Superior temporal gyrus (tissue), 1 donor: ENCODE results near the gene ZNF462.

Source experiments
- DNase-seq: peaks from one replicate; pipeline ENCODE4 v3.0.0-alpha.2; 2016; ENCODE audit errors: extremely low spot score

ZNF462 gene

GRCh38 chr9:106864373-106865143, 1.6 kb downstream of the ZNF462 start:
- peak; percentile 69 for DNase-seq

DNA sequence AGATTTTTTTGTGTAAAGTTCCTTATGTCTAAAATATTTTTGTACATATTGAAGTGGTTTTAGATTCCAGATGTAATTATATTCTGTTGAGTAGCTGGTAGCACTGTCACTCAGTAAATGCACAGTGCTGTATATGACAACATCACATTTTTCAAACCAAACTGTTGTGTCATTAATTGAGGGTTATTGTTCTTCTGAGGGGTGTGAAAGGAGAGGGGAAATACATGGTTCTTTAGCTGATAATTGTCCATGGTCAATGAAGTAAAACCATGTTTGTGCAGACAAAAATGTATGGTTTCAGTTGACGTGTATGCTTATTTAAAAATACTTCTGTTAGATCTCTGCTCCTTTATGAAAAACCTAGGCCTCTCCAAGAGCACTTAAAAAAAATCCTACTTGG, 3.3 kb downstream of the ZNF462 start:
- no peak for DNase-seq

- no peak for DNase-seq
Measured at GRCh38 chr9:106867286-106867685, 4.3 kb downstream of the ZNF462 start.

GRCh38 chr9:106868087-106868486, 5.1 kb downstream of the ZNF462 start:
- no peak for DNase-seq

- DNase-seq, result no peak
Measured at GRCh38 chr9:106868565-106868964, 5.6 kb downstream of the ZNF462 start.

DNA sequence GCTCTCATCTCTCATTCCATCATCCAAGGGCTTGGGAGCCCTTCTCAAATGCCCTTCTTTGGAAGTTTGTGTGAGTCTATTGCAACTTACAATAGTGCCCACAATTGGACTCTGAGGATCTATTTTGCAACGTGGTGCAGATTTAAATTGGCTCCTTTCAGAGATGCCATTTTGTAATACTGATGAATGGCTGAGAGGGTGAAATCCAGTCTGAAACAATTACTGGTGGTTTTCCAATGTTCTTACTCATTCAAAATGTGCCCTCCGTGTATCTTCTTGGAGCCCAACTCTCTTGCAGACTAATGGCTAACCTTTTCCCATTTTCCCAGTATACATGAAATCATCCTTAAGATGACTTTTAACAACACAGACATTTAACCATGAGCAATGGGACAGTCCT, 6.1 kb downstream of the ZNF462 start:
- DNase-seq, result peak; percentile 49

DNA sequence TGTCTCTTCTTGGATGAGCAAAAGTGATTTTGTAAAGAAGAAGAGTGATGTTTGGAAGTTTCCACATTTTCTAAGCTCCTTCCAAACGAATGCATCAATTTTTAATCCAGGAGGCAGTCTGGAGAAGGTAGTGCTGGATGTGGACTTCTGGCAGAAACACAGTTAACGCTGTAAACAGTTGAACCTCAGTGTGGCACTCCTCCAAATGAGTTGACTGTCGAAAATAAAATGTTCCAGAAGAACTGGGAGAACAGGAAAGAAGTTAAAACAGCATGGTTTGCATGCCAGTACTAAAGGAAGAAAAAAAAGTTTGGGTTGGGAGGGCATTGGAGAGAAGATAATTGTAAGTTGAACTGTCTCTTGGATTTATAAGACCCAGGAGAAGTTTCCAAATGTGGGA, 6.5 kb downstream of the ZNF462 start:
- DNase-seq, result peak; percentile 36

- no peak for DNase-seq
Measured at GRCh38 chr9:106872641-106873040, 9.7 kb downstream of the ZNF462 start.

- DNase-seq, result no peak
Measured at GRCh38 chr9:106874031-106874430, 11.1 kb downstream of the ZNF462 start.

- DNase-seq, result no peak
Measured at GRCh38 chr9:106874652-106875051, 11.7 kb downstream of the ZNF462 start.

DNA sequence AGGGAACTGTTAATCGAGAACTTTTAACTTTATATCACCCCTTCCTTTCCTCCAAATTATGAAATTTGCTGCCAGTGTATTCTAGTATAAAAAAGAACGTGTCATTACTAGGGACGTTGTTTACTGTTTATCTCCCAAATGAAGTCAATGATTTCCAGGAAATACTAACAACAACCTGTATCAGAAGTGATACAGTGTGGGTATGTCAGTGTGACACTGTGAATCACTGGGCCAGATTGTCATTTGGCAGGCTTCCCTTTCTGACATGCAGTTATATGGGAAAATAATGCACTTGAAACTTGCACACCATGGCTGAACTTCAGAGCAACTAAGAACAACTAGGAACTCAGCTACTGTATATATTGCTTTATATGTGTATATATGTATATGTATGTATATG, 12.6 kb downstream of the ZNF462 start:
- DNase-seq, result no peak

DNA sequence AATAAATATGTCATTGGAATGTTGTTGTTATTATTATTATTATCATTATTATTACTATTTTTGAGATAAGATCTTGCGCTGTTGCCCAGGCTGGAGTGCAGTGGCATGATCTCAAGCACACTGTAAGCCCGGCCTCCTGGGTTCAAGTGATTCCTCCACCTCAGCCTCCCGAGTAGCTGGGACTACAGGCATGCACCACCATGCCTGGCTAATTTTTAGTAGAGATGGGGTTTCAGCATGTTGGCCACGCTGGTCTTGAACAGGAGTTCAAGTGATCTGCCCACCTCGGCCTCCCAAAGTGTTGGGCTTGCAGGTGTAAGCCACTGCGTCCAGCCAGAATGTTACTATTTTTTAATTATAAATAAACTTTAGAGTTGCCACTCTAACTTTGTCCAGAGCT, 14.4 kb downstream of the ZNF462 start:
- no peak for DNase-seq

DNA sequence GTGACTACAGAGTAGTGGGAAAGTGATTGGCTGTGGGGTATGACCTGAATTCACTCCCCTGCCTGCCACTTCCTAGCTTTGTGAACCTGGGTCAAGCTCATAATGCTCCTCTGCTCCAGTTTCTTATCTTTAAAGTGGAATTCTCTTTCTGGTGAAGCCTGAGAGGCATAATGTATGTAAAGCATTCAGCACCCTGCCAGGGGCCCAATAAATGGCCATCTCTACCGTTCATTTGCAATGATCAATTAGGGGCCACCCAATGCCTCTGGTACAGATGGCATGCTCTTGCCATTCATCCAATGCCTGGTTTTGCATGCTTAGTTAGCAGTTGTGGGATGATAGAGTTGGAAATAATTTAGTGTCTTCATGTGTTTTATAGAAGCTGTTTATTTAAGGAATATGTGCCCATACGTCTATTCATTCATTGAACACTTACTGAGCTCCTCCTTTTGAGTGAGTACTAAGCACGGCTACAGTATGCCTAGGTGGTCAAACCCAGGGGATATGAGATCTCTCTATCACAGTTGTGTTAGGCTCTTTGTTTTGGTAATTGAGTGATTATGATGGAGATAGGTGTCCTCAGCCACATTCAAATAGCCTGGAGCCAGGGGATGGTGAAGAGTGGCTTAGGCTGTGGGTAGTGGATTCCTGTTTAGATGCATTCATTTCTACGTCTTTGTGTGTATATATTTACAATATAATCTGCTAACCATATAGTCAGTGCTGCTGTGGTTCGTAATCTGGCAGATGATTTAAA, 15.3 kb downstream of the ZNF462 start:
- no peak for DNase-seq

DNA sequence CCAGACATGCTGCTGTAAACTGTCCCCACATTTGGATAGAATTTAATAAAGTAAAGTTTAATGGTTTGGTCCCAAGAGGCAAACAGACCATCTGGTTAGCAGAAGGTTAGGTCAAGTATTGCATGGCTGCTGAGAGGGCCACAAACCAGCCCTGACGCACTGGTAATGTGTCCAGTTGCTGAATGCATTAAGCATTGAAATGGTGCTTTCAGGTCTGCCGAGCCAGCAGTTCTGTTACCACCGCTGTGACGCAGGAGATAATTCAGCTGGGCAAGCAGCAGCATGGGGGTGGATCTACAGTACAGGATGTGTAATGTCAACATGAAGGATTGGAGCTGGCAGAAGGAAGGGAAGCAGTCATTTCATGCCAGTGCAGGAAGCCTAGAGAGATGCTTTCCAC, 16.0 kb downstream of the ZNF462 start:
- DNase-seq, result peak; percentile 80

- peak; percentile 85 for DNase-seq
Measured at GRCh38 chr9:106879439-106879882, 16.5 kb downstream of the ZNF462 start.

DNA sequence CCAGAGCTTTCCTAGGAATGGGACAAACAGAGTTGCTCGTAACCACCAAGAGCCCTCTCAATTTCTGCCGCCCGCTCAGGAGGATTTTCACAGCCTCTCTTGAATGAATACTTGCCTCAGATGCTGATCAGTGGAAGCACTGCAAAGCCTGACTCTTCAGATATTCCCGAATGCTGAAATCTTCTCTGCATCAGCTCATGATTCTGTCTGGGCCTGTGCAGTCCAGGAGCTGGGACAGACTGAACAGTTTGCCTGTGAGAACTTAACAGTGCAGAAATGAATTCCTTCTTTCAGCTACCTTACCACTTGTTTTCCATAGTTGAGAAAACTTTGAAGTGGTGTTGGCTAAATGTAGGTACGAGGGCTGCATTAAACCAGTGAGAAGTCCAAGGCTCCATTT, 17.1 kb downstream of the ZNF462 start:
- DNase-seq, result no peak

DNA sequence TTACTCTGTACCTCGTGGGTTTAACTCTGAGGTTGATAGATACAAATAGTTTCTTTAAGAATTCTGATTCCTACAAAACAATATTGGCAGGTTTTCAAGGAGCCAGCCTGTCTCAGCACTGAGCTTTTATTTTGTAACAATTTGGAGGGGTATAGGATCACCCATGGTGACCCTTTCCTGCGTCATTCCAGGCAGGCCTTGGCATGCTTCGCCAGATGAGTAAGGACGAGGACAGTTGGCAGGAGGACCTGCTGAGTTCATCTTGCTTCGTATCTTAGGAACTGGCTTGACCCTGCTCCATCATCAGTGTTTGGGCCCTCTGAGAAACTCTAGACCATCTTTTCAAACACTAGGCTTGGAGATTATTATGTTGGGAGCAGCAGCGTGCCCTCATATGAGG, 17.9 kb downstream of the ZNF462 start:
- DNase-seq, result no peak

DNA sequence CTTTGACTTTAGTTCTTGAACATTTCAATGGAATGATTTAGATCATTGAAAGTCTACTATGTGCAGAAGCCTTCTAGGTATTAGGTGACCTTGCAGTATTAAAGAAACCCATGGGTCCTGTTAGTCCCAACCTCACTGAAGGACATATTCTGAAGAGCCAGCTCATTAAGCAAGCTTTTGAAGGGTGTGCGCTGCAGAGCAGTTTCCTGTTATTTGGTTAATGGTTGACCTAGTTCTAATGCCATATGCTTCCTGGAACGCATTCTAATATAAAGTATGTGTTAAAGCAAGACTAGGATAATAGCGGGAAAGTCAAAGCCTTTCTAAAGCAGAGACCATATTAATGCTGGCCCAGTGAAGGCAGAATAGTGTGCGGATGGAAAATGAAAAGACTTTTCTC, 20.1 kb downstream of the ZNF462 start:
- DNase-seq, result no peak

GRCh38 chr9:106883626-106884190, 20.7 kb downstream of the ZNF462 start:
- no peak for DNase-seq

DNA sequence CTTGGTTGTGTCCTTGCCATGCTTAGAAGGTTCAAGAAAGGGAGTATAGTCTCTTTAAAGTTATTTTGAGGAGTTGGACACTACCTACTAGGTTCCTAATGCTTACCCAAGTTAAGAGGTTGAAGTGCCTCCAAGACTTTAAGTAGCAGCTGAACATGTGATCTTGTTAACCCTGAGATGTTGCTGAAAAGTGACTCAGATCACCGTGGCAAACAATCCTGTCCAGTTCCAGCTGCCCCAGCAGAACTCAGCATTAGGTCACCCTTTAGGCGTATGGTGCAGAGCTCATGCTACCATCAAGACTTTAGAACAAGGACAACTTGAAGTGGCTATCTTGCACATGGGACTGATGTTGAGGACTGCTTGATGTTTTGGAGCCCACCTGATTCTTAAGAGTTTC, 22.5 kb downstream of the ZNF462 start:
- no peak for DNase-seq

- no peak for DNase-seq
Measured at GRCh38 chr9:106886111-106887046, 23.4 kb downstream of the ZNF462 start.

DNA sequence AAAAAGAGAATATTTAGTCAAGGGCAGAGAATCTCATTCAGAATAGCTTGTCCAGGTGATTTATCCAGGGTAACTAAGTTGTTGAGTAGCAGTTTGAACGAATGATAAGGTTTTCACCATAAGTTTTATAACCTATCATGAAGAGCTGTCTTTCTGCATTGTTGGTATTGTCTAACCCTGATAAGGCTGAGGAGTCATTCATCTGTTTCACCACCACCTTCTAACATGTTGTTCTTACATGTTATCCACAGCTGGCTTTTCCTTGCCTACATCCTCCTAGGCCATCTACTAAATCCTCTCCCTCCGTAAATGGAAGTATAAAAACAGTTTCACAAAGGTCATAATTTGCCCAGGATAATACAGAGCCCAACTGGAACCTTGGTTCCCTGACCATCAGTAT, 24.1 kb downstream of the ZNF462 start:
- no peak for DNase-seq
